ENCODE results near the gene OR11L1.

The OR11L1 gene

DNA sequence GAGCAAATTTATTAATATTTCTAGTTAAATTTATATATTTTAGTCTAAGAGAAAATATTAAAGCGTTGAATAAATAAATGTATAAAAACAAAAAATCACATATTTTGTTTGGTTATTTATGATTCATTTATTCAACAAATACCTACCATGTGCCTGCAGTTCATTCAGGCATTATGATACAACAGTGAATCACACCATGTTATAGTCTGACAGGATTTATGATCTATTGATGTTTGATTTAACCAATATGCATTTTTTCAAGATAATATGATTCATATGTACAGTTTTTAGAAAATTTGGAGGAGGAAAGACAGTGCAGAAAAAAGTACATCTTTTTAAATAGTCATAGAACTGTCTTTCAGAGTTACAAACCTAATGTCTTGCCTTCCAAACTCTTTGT is 7.9 kb upstream of the OR11L1 start:
- no peaks in the 10 kb centered on the region for H3K36me3 ChIP-seq (ENCODE audit: insufficient read depth, low read length)
- peaks cover 64% of the 10 kb centered on the region for H3K9me3 ChIP-seq (ENCODE audit: insufficient read depth, low read depth, low read length)
- H3K4me1 ChIP-seq (ENCODE audit: insufficient read depth, low read length), result no peaks in the 10 kb centered on the region
- no peaks in the 10 kb centered on the region for H3K27me3 ChIP-seq (ENCODE audit: insufficient read depth, low read length)
- WGBS, result no CpG with 5 or more reads among the region's 1 CpG
- H3K9ac ChIP-seq (ENCODE audit: low read depth, low read length), result no peak overlapping the region
- no peak overlapping the region for H3K27ac ChIP-seq (ENCODE audit: low read depth, low read length)
- H3K4me3 ChIP-seq (ENCODE audit: low read length), result no peak overlapping the region

DNA sequence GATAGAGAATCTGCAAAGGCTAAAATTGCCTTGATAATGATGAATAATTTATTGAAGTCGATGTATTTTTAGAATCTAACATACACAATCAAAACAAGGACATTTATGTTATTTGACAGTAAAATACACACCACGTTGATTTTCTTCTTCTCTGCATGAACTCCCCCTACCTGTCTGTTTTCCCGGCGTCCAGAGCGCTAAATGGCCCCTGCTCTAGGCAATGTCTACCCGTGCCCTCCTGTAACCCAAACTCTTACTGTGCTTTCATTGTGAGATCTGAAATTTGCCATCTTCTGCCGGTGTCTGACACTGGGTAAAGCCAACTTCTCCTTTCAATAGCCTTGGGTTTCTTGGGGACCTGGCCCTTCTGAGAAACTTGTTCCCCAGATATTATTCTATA is 6.7 kb upstream of the OR11L1 start:
- Histone ChIP-seq H3K9ac (ENCODE audit: low read depth, low read length) (no peak overlapping the region), H3K27me3 (ENCODE audit: insufficient read depth, low read length) (no peaks in the 10 kb centered on the region), H3K27ac (ENCODE audit: low read depth, low read length) (no peak overlapping the region), H3K36me3 (ENCODE audit: insufficient read depth, low read length) (no peaks in the 10 kb centered on the region), H3K4me3 (ENCODE audit: low read length) (no peak overlapping the region), H3K4me1 (ENCODE audit: insufficient read depth, low read length) (no peaks in the 10 kb centered on the region), H3K9me3 (ENCODE audit: insufficient read depth, low read depth, low read length) (peaks cover 65% of the 10 kb centered on the region)
- 83% methylated on average over 6 of the region's 7 CpGs for WGBS

GRCh38 chr1:247845693-247846017 is 4.0 kb upstream of the OR11L1 start:
- no peaks in the 10 kb centered on the region for H3K4me1 ChIP-seq (ENCODE audit: insufficient read depth, low read length)
- no peak overlapping the region for H3K27ac ChIP-seq (ENCODE audit: low read depth, low read length)
- H3K36me3 ChIP-seq (ENCODE audit: insufficient read depth, low read length), result no peaks in the 10 kb centered on the region
- H3K9ac ChIP-seq (ENCODE audit: low read depth, low read length), result no peak overlapping the region
- H3K27me3 ChIP-seq (ENCODE audit: insufficient read depth, low read length), result no peaks in the 10 kb centered on the region
- WGBS, result 77% methylated on average over 5 of the region's 5 CpGs
- no peak overlapping the region for H3K4me3 ChIP-seq (ENCODE audit: low read length)
- H3K9me3 ChIP-seq (ENCODE audit: insufficient read depth, low read depth, low read length), result peaks cover 66% of the 10 kb centered on the region

- Histone ChIP-seq H3K9me3 (ENCODE audit: insufficient read depth, low read depth, low read length) (peaks cover 65% of the 10 kb centered on the region), H3K9ac (ENCODE audit: low read depth, low read length) (no peak overlapping the region), H3K36me3 (ENCODE audit: insufficient read depth, low read length) (no peaks in the 10 kb centered on the region), H3K27me3 (ENCODE audit: insufficient read depth, low read length) (no peaks in the 10 kb centered on the region), H3K4me3 (ENCODE audit: low read length) (no peak overlapping the region), H3K4me1 (ENCODE audit: insufficient read depth, low read length) (no peaks in the 10 kb centered on the region), H3K27ac (ENCODE audit: low read depth, low read length) (no peak overlapping the region)
- 80% methylated on average over 12 of the region's 12 CpGs for WGBS
Measured at GRCh38 chr1:247845011-247845692, 3.5 kb upstream of the OR11L1 start.

DNA sequence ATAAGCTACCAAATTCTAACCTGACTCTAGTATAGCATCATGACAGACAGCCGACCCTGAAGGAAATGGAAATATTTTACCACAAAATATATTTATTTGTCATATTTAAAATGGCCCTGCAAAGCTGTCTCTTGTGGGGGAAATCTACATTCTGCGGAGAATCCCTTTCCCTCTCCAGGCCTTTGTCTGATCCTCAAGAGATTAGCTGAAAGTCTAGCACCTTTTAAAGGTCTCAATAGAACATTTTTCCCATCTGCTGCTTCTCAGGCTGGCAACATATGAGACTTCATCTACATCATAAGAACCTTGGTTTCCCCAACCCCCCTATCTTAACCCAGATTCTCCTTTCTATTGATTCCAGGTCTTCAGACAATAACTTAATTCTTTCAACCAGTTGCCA is 1.7 kb upstream of the OR11L1 start:
- peaks cover 56% of the 10 kb centered on the region; the same call in 1 of the 2 replicates for H3K9me3 ChIP-seq (ENCODE audit: insufficient read depth, low read depth, low read length)
- WGBS, result 96% methylated on average over 1 of the region's 2 CpGs
- H3K4me3 ChIP-seq (ENCODE audit: low read length), result no peak overlapping the region
- no peaks in the 10 kb centered on the region for H3K4me1 ChIP-seq (ENCODE audit: insufficient read depth, low read length)
- no peaks in the 10 kb centered on the region for H3K27me3 ChIP-seq (ENCODE audit: insufficient read depth, low read length)
- H3K36me3 ChIP-seq (ENCODE audit: insufficient read depth, low read length), result no peaks in the 10 kb centered on the region
- H3K9ac ChIP-seq (ENCODE audit: low read depth, low read length), result no peak overlapping the region
- H3K27ac ChIP-seq (ENCODE audit: low read depth, low read length), result no peak overlapping the region

GRCh38 chr1:247840818-247841217 is 878 bp downstream of the OR11L1 start:
- H3K36me3 ChIP-seq (ENCODE audit: insufficient read depth, low read length), result no peaks in the 10 kb centered on the region
- H3K27ac ChIP-seq (ENCODE audit: low read depth, low read length), result no peak overlapping the region
- 83% methylated on average over 2 of the region's 2 CpGs for WGBS
- no peaks in the 10 kb centered on the region for H3K27me3 ChIP-seq (ENCODE audit: insufficient read depth, low read length)
- no peaks in the 10 kb centered on the region for H3K4me1 ChIP-seq (ENCODE audit: insufficient read depth, low read length)
- H3K9me3 ChIP-seq (ENCODE audit: insufficient read depth, low read depth, low read length), result peaks cover 59% of the 10 kb centered on the region
- no peak overlapping the region for H3K9ac ChIP-seq (ENCODE audit: low read depth, low read length)
- no peak overlapping the region for H3K4me3 ChIP-seq (ENCODE audit: low read length)

GRCh38 chr1:247833601-247834000 is 8.1 kb downstream of the OR11L1 start:
- peaks cover 65% of the 10 kb centered on the region for H3K9me3 ChIP-seq (ENCODE audit: insufficient read depth, low read depth, low read length)
- no peaks in the 10 kb centered on the region for H3K27me3 ChIP-seq (ENCODE audit: insufficient read depth, low read length)
- no peaks in the 10 kb centered on the region for H3K4me1 ChIP-seq (ENCODE audit: insufficient read depth, low read length)
- no peak overlapping the region for H3K9ac ChIP-seq (ENCODE audit: low read depth, low read length)
- no peaks in the 10 kb centered on the region for H3K36me3 ChIP-seq (ENCODE audit: insufficient read depth, low read length)
- WGBS, result 62% methylated on average over 6 of the region's 6 CpGs
- no peak overlapping the region for H3K27ac ChIP-seq (ENCODE audit: low read depth, low read length)
- H3K4me3 ChIP-seq (ENCODE audit: low read length), result no peak overlapping the region

DNA sequence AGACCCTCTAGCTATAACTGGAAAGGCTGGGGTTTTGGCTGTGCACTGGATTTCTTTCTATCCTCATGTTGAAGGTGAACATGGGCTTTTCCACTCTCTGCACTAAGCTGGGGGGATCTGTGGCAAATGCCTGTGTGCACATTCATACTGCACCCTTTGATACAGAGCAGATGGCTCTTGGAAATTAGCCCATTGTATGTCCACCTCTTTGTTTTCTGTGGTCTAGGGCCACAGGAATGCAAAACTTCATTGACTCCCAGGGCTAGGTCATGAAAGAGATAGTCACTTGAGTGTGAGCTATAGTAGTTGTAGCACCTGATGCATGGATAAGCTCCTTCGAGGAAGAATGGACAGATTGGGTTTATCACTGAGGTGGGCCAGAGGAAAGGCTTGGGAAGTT is 12.0 kb downstream of the OR11L1 start:
- H3K27me3 ChIP-seq (ENCODE audit: insufficient read depth, low read length), result no peaks in the 10 kb centered on the region
- no peak overlapping the region for H3K9ac ChIP-seq (ENCODE audit: low read depth, low read length)
- no peaks in the 10 kb centered on the region for H3K36me3 ChIP-seq (ENCODE audit: insufficient read depth, low read length)
- no peak overlapping the region for H3K4me3 ChIP-seq (ENCODE audit: low read length)
- H3K4me1 ChIP-seq (ENCODE audit: insufficient read depth, low read length), result no peaks in the 10 kb centered on the region
- no peak overlapping the region for H3K27ac ChIP-seq (ENCODE audit: low read depth, low read length)
- 0% methylated on average over 1 of the region's 1 CpG for WGBS
- H3K9me3 ChIP-seq (ENCODE audit: insufficient read depth, low read depth, low read length), result peaks cover 64% of the 10 kb centered on the region

GRCh38 chr1:247825362-247825761 is 16.3 kb downstream of the OR11L1 start:
- Histone ChIP-seq H3K27me3 (ENCODE audit: insufficient read depth, low read length) (no peaks in the 10 kb centered on the region), H3K36me3 (ENCODE audit: insufficient read depth, low read length) (no peaks in the 10 kb centered on the region), H3K4me1 (ENCODE audit: insufficient read depth, low read length) (no peaks in the 10 kb centered on the region), H3K27ac (ENCODE audit: low read depth, low read length) (no peak overlapping the region), H3K9me3 (ENCODE audit: insufficient read depth, low read depth, low read length) (peaks cover 56% of the 10 kb centered on the region), H3K9ac (ENCODE audit: low read depth, low read length) (no peak overlapping the region), H3K4me3 (ENCODE audit: low read length) (no peak overlapping the region)
- WGBS, result 81% methylated on average over 12 of the region's 13 CpGs

GRCh38 chr1:247824023-247824422 is 17.7 kb downstream of the OR11L1 start, which contains the start of gene OR14A16:
Gene OR14A16, minus strand, starts transcription at chr1:247824119. Its CDS starts 8,390 bp downstream, at chr1:247815729.
- Histone ChIP-seq H3K9me3 (ENCODE audit: insufficient read depth, low read depth, low read length) (peaks cover 50% of the 10 kb centered on the region), H3K27me3 (ENCODE audit: insufficient read depth, low read length) (no peaks in the 10 kb centered on the region), H3K4me3 (ENCODE audit: low read length) (no peak within 1 kb of the TSS; the same call in 1 of the 2 replicates), H3K9ac (ENCODE audit: low read depth, low read length) (no peak within 1 kb of the TSS), H3K4me1 (ENCODE audit: insufficient read depth, low read length) (no peaks in the 10 kb centered on the region), H3K36me3 (ENCODE audit: insufficient read depth, low read length) (no peaks in the 10 kb centered on the region), H3K27ac (ENCODE audit: low read depth, low read length) (no peak within 1 kb of the TSS)
- 75% methylated on average over 6 of the region's 6 CpGs for WGBS

- Histone ChIP-seq H3K36me3 (ENCODE audit: insufficient read depth, low read length) (no peaks in the 10 kb centered on the region), H3K9me3 (ENCODE audit: insufficient read depth, low read depth, low read length) (peaks cover 51% of the 10 kb centered on the region), H3K4me1 (ENCODE audit: insufficient read depth, low read length) (no peaks in the 10 kb centered on the region), H3K4me3 (ENCODE audit: low read length) (no peak overlapping the region), H3K27me3 (ENCODE audit: insufficient read depth, low read length) (no peaks in the 10 kb centered on the region), H3K27ac (ENCODE audit: low read depth, low read length) (no peak overlapping the region), H3K9ac (ENCODE audit: low read depth, low read length) (no peak overlapping the region)
- WGBS, result no CpG with 5 or more reads among the region's 2 CpGs
Measured at GRCh38 chr1:247822060-247822459, 19.6 kb downstream of the OR11L1 start.

DNA sequence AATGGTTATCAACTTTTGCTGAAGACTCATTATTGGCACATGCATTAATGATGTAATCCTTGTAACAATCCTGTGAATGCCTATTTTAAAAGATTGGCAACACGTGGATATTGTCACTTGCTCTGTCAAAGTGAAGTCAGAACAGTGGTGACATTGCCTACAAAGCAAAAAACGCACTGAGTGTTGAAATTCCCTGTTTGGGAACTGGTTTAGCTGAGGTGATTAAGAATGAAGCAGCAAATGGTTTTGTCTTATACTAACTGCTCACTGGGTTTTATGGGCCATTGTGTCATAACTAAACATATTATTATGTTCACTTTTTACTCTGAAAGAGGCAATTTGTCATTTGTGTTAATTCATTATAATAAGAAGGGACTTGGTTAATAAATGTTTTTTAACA is 29.1 kb downstream of the OR11L1 start:
- Histone ChIP-seq H3K9ac (ENCODE audit: low read depth, low read length) (no peak overlapping the region), H3K9me3 (ENCODE audit: insufficient read depth, low read depth, low read length) (peaks cover 46% of the 10 kb centered on the region), H3K4me3 (ENCODE audit: low read length) (no peak overlapping the region), H3K27ac (ENCODE audit: low read depth, low read length) (no peak overlapping the region), H3K4me1 (ENCODE audit: insufficient read depth, low read length) (no peaks in the 10 kb centered on the region), H3K27me3 (ENCODE audit: insufficient read depth, low read length) (no peaks in the 10 kb centered on the region), H3K36me3 (ENCODE audit: insufficient read depth, low read length) (no peaks in the 10 kb centered on the region)
- WGBS, result 39% methylated on average over 2 of the region's 2 CpGs
